ENCODE data around the gene CD59.

CD59 gene

GRCh38 chr11:33722590-33723234 lies 13.5 kb downstream of the CD59 start:
- Histone ChIP-seq H3K4me2 (ENCODE audit: low read depth, low read length, poor library complexity, severe bottlenecking) (no peak overlapping the region), H3K36me3 (ENCODE audit: low read length) (no peaks in the 10 kb centered on the region), H3K79me2 (ENCODE audit: insufficient read depth, low read length) (no peaks in the 10 kb centered on the region), H3K27ac (ENCODE audit: low read depth, low read length) (no peak overlapping the region), H3K4me3 (ENCODE audit: insufficient read depth, low read length, poor library complexity, severe bottlenecking) (no peak overlapping the region), H3K9me2 (replicated peaks; ENCODE audit: insufficient read depth, low read length) (no peaks in the 10 kb centered on the region), H3F3A (ENCODE audit: insufficient read depth) (no peaks in the 10 kb centered on the region), H3K9me3 (ENCODE audit: insufficient read depth, low read length) (no peaks in the 10 kb centered on the region), H2AFZ (ENCODE audit: low read depth, low read length, severe bottlenecking) (no peak overlapping the region), H3K9ac (ENCODE audit: low read length) (no peak overlapping the region), H4K20me1 (ENCODE audit: low read depth, low read length) (no peaks in the 10 kb centered on the region), H3K27me3 (ENCODE audit: low read length) (no peaks in the 10 kb centered on the region)
- TF ChIP-seq EZH2phosphoT487 (conservative IDR thresholded peaks at IDR 0.05; ENCODE audit: low read length) = no peak
- TF ChIP-seq CTCF (IDR thresholded peaks at IDR 0.05; ENCODE audit: insufficient read depth, low read length, poor library complexity, severe bottlenecking) = no peak

GRCh38 chr11:33721984-33722383 lies 14.2 kb downstream of the CD59 start:
- no peaks in the 10 kb centered on the region for H4K20me1 ChIP-seq (ENCODE audit: low read depth, low read length)
- H3K27ac ChIP-seq (ENCODE audit: low read depth, low read length) = no peak overlapping the region
- H3K4me2 ChIP-seq (ENCODE audit: low read depth, low read length, poor library complexity, severe bottlenecking) = no peak overlapping the region
- H3K4me3 ChIP-seq (ENCODE audit: insufficient read depth, low read length, poor library complexity, severe bottlenecking) = no peak overlapping the region
- TF ChIP-seq CTCF (IDR thresholded peaks at IDR 0.05; ENCODE audit: insufficient read depth, low read length, poor library complexity, severe bottlenecking) = no peak
- TF ChIP-seq EZH2phosphoT487 (conservative IDR thresholded peaks at IDR 0.05; ENCODE audit: low read length) = no peak
- H2AFZ ChIP-seq (ENCODE audit: low read depth, low read length, severe bottlenecking) = no peak overlapping the region
- no peaks in the 10 kb centered on the region for H3K27me3 ChIP-seq (ENCODE audit: low read length)
- no peak overlapping the region for H3K9ac ChIP-seq (ENCODE audit: low read length)
- H3F3A ChIP-seq (ENCODE audit: insufficient read depth) = no peaks in the 10 kb centered on the region
- H3K9me2 ChIP-seq (replicated peaks; ENCODE audit: insufficient read depth, low read length) = no peaks in the 10 kb centered on the region
- H3K9me3 ChIP-seq (ENCODE audit: insufficient read depth, low read length) = no peaks in the 10 kb centered on the region
- H3K36me3 ChIP-seq (ENCODE audit: low read length) = no peaks in the 10 kb centered on the region
- H3K79me2 ChIP-seq (ENCODE audit: insufficient read depth, low read length) = no peaks in the 10 kb centered on the region

GRCh38 chr11:33721426-33721825 lies 14.8 kb downstream of the CD59 start:
- H4K20me1 ChIP-seq (ENCODE audit: low read depth, low read length) = no peaks in the 10 kb centered on the region
- no peak overlapping the region for H3K9ac ChIP-seq (ENCODE audit: low read length)
- no peaks in the 10 kb centered on the region for H3K79me2 ChIP-seq (ENCODE audit: insufficient read depth, low read length)

More at GRCh38 chr11:33721426-33721825, 14.8 kb downstream of the CD59 start:
- Histone ChIP-seq H3K27ac (ENCODE audit: low read depth, low read length) (no peak overlapping the region), H3K9me3 (ENCODE audit: insufficient read depth, low read length) (no peaks in the 10 kb centered on the region), H3F3A (ENCODE audit: insufficient read depth) (no peaks in the 10 kb centered on the region), H3K4me2 (ENCODE audit: low read depth, low read length, poor library complexity, severe bottlenecking) (no peak overlapping the region), H2AFZ (ENCODE audit: low read depth, low read length, severe bottlenecking) (no peak overlapping the region), H3K36me3 (ENCODE audit: low read length) (no peaks in the 10 kb centered on the region), H3K27me3 (ENCODE audit: low read length) (no peaks in the 10 kb centered on the region), H3K4me3 (ENCODE audit: insufficient read depth, low read length, poor library complexity, severe bottlenecking) (no peak overlapping the region), H3K9me2 (replicated peaks; ENCODE audit: insufficient read depth, low read length) (no peaks in the 10 kb centered on the region)
- TF ChIP-seq CTCF (IDR thresholded peaks at IDR 0.05; ENCODE audit: insufficient read depth, low read length, poor library complexity, severe bottlenecking) = no peak
- TF ChIP-seq EZH2phosphoT487 (conservative IDR thresholded peaks at IDR 0.05; ENCODE audit: low read length) = no peak
